Measurements from ENCODE around the gene DNM1L.

- TF ChIP-seq CTCF (IDR thresholded peaks at IDR 0.05; ENCODE audit: insufficient read depth, low read length) (no peak), POLR2AphosphoS5 (IDR thresholded peaks at IDR 0.05; ENCODE audit: low read depth) (no peak), SPI1 (IDR thresholded peaks at IDR 0.05; ENCODE audit: borderline replicate concordance, low read depth) (peak; percentile 100)
Observed at GRCh38 chr12:32761716-32762115, 82.6 kb downstream of the DNM1L start.
